Measurements from ENCODE around the gene RFNG. TPM values are rescaled to one million over a fixed set of nuclear protein-coding genes. Genes with fewer than 3 reads are reported as not detected.
A peak's percentile ranks its signal among the peaks of the same experiment; 100 is the strongest.

Gene RFNG
- total and polyA plus RNA-seq, 7 donors = 27.1 to 40.7 (median 31.2) TPM

DNA sequence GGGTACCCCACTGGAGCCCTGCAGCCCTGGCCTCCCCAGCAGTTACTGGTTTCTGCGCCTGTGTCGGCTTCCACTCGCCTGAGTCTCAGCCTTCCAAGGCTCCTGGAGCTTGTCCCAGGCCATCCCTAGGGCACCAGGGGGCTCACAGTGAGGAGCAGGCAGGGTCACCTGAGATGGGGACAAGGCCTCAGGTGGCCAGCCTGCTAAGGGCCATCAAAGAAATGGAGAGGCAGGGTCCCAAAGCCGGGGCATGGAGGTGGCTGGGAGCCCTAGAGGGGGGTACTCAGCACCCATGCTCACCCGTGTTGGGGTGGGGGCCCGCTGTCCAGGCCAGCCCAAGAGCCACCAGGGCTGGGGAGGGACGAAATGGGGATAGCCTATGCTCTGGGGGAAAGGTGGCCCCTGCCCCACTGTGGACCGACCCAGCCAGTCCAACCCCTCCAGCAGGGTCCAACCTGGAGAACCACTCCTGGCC, 45.1 kb upstream of the RFNG start:
- TF ChIP-seq, protein P1, sequence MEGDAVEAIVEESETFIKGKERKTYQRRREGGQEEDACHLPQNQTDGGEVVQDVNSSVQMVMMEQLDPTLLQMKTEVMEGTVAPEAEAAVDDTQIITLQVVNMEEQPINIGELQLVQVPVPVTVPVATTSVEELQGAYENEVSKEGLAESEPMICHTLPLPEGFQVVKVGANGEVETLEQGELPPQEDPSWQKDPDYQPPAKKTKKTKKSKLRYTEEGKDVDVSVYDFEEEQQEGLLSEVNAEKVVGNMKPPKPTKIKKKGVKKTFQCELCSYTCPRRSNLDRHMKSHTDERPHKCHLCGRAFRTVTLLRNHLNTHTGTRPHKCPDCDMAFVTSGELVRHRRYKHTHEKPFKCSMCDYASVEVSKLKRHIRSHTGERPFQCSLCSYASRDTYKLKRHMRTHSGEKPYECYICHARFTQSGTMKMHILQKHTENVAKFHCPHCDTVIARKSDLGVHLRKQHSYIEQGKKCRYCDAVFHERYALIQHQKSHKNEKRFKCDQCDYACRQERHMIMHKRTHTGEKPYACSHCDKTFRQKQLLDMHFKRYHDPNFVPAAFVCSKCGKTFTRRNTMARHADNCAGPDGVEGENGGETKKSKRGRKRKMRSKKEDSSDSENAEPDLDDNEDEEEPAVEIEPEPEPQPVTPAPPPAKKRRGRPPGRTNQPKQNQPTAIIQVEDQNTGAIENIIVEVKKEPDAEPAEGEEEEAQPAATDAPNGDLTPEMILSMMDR (IDR thresholded peaks at IDR 0.05) = no peak
- DNase-seq = peak in 1 of 2 donors; percentile 50
- ATAC-seq = no peak
- no peaks in the 10 kb centered on the region for H3K27me3 ChIP-seq (ENCODE audit: insufficient read depth in 3 of 3, low read length in 2 of 3)
- no peaks in the 10 kb centered on the region for H3K9me3 ChIP-seq
- H3K4me1 ChIP-seq = peaks cover 23% of the 10 kb centered on the region
- 64 to 70% (median 68%) methylated on average over 8 of the region's 8 CpGs for WGBS, 3 donors
- intact Hi-C loops (cut with DNase I) = loop anchor here in 1 of 2 donors (2.0 kb wide), 1 partner anchor 30 kb away; no protein-coding TSS in a partner anchor
- H3K4me3 ChIP-seq = peak overlapping the region; percentile 87
- no peak overlapping the region for H3K27ac ChIP-seq
- peaks cover 0 to 48% of the 10 kb centered on the region in 2 donors for H3K36me3 ChIP-seq (ENCODE audit: insufficient read depth in 1 of 2, low read depth in 1 of 2)

DNA sequence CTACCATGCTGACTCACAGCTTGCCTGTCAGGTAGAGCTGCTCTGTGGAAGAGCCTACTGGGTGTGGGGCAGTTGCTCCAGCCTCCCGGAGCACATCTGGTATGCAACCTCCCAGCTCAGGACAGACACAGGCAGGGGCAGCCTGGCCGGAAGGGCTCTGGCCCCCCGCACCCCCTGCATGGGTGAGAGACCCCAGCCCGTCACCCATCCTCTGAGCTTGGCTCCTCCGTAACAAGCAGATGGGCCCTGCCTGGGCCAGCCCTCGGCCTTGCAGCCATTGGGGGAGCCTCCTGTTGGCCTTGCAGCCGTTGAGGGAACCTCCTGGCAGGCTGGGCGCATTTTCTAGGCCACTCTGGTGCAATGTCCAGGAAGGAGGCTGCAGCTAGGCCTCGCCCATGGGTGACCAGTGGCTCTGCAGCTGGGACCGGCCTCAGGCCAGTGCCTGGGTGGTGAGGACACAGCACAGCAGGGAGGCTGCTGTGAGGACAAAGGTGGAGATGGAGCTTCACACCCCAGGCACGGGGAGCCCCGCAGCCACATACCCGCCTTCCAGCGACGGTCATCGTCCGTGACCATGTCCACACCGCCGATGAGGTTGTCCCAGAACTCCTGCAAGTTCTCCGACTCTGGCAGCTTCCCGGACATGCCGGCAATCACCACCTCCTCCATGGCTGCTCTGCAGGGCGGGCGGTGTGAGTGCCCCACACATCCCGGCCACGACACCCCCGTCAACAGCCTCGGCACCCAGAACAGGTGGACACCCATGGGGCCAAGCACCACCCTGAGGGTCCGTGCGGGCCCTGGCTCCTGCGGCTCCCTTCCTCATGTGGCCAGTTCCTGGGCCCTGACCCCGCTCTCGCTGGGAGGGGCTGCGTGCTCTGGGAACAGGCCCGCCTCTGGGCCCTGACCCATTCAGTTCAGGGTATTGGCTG, 44.4 kb upstream of the RFNG start:
- intact Hi-C loops (cut with DNase I) = loop anchor here in 1 of 2 donors (2.0 kb wide), 1 partner anchor 29 kb away; no protein-coding TSS in a partner anchor
- WGBS, 3 donors = 92% methylated on average over 30 to 35 of the region's 35 CpGs
- DNase-seq = peak; percentile 18 to 55
- H3K4me1 ChIP-seq = peaks cover 16% of the 10 kb centered on the region
- H3K9me3 ChIP-seq = no peaks in the 10 kb centered on the region
- H3K27me3 ChIP-seq (ENCODE audit: insufficient read depth in 3 of 3, low read length in 2 of 3) = no peaks in the 10 kb centered on the region
- ATAC-seq = no peak
- H3K27ac ChIP-seq = no peak overlapping the region
- peaks cover 0 to 55% of the 10 kb centered on the region in 2 donors for H3K36me3 ChIP-seq (ENCODE audit: insufficient read depth in 1 of 2, low read depth in 1 of 2)
- peak overlapping the region; percentile 87 for H3K4me3 ChIP-seq
- TF ChIP-seq, protein P1 (IDR thresholded peaks at IDR 0.05) = no peak

DNA sequence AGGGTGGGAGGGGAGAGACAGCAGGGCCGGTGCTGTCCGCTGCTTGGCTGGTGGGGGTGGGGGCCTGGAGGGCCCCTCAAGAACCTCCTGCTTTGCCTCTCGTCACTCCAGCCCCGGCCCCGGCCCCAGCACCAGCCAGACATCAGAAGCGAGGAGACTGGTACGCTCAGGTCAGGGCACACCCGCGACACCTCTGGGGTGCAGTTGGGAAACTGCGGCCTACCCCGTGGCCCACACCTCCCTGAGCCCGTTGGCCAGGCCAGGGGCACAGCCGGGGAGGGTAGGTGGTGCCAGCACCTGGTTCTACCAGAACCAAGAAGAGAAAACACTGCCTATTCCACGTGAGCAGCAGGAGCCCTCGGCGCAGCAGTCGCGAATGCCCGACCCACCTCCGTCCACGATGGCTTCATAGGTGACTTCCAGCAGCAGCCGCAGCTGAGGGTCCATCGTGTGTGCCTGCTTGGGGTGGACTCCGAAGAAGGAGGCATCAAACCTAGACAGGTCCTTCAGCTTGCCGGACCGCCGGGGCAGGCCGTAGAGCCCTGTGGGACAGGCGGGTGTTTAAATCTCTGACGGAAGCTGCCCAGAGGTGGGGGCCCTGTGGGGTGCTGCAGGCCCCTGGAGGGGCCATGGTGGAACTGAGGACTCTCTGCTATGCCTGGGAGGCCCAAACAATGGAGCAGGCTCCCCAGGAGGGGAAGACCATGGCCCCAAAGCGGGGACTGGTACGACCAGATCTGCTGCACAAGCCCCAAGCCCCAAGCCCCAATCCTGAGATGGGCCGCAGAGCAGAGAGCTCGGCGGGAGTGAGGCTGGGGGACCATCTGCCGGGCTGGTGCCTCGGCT, 43.5 kb upstream of the RFNG start:
- intact Hi-C loops (cut with DNase I) = no loop called here
- Histone ChIP-seq H3K36me3 (ENCODE audit: insufficient read depth in 1 of 2, low read depth in 1 of 2) (peaks cover 1 to 64% of the 10 kb centered on the region in 2 donors), H3K4me1 (peaks cover 13% of the 10 kb centered on the region), H3K4me3 (peak overlapping the region; percentile 1), H3K27me3 (ENCODE audit: insufficient read depth in 3 of 3, low read length in 2 of 3) (no peaks in the 10 kb centered on the region), H3K27ac (no peak overlapping the region), H3K9me3 (no peaks in the 10 kb centered on the region)
- 90 to 93% (median 91%) methylated on average over 35 to 37 of the region's 37 CpGs for WGBS, 3 donors
- DNase-seq (peak; percentile 12 to 52), ATAC-seq (no peak)
- TF ChIP-seq, protein P1 (IDR thresholded peaks at IDR 0.05) = no peak

DNA sequence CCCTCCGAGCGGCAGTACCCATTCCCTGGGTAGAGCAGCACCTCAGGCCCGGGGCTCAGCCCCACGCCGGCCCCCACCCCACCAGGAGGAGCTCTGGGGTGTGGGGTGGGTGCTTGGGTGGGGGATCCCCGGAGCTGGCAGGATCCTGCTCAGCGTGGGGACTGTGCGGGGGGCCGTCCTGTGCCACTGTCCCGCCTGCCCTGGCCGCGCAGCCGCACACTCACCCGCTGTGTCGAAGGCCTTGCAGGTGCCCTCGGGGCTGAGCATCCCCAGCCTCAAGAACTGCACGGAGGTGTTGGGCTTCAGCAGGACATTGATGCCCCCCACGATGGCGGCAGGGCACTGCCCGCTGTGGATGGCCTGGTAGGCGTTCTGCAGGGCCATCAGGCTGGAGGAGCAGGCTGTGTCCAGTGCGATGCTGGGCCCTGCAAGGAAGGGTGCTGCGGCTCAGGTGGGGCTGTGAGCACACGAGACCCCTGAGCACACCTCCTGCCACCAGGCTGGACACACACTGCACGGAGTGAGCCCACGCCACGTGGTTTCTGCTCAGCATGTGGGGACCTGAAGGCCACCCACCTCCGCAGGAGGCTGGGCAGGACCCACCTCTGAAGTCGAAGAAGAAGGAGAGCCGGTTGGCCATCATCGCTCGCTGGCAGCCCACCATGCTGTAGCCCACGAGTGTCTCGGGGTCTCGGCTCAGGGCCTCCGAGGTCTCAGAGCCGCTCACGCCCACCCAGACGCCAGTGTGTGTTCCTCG, 41.6 kb upstream of the RFNG start:
- DNase-seq (peak in 1 of 2 donors; percentile 34), ATAC-seq (no peak)
- Histone ChIP-seq H3K4me3 (no peak overlapping the region), H3K4me1 (peaks cover 6% of the 10 kb centered on the region), H3K36me3 (ENCODE audit: insufficient read depth in 1 of 2, low read depth in 1 of 2) (peaks cover 4 to 84% of the 10 kb centered on the region in 2 donors), H3K27ac (no peak overlapping the region), H3K27me3 (ENCODE audit: insufficient read depth in 3 of 3, low read length in 2 of 3) (no peaks in the 10 kb centered on the region), H3K9me3 (no peaks in the 10 kb centered on the region)
- intact Hi-C loops (cut with DNase I) = no loop called here
- TF ChIP-seq, protein P1 (IDR thresholded peaks at IDR 0.05) = no peak
- WGBS, 3 donors = 95% methylated on average over 35 to 40 of the region's 40 CpGs
